Muscle layer of colon (tissue), 2 donors: ENCODE measurements around the gene WWOX.

Source experiments
- H3K27ac ChIP-seq: one replicate; pipeline ENCODE4 v1.7.0; 2013; ENCODE audit warnings: low read depth, mild to moderate bottlenecking, low read length, moderate library complexity
- H3K27me3 ChIP-seq, 2 donors: one replicate each; pipeline ENCODE4 v1.7.0; 2013; ENCODE audit warnings: low read length in 2 of 2, mild to moderate bottlenecking in 2 of 2; ENCODE audit not compliant: insufficient read depth in 2 of 2, control insufficient read depth in 1 of 2
- H3K36me3 ChIP-seq: one replicate; pipeline ENCODE4 v1.7.0; 2013; ENCODE audit warnings: mild to moderate bottlenecking, low read length; ENCODE audit not compliant: insufficient read depth
- H3K4me1 ChIP-seq: one replicate; pipeline ENCODE4 v1.7.0; 2013; ENCODE audit warnings: mild to moderate bottlenecking, low read length; ENCODE audit not compliant: insufficient read depth
- H3K4me3 ChIP-seq, 2 donors: one replicate each; pipeline ENCODE4 v1.7.0; 2013; ENCODE audit warnings: low read length in 2 of 2, low read depth in 1 of 2, mild to moderate bottlenecking in 1 of 2, moderate library complexity in 1 of 2
- H3K9ac ChIP-seq: one replicate; pipeline ENCODE4 v1.7.0; 2013; ENCODE audit warnings: low read length
- H3K9me3 ChIP-seq: one replicate; pipeline ENCODE4 v1.7.0; 2013; ENCODE audit warnings: mild to moderate bottlenecking, low read length
- donor health status: abdominal sarcoma.
- donor health status: Adenocarcinoma of cecum.

WWOX gene

DNA sequence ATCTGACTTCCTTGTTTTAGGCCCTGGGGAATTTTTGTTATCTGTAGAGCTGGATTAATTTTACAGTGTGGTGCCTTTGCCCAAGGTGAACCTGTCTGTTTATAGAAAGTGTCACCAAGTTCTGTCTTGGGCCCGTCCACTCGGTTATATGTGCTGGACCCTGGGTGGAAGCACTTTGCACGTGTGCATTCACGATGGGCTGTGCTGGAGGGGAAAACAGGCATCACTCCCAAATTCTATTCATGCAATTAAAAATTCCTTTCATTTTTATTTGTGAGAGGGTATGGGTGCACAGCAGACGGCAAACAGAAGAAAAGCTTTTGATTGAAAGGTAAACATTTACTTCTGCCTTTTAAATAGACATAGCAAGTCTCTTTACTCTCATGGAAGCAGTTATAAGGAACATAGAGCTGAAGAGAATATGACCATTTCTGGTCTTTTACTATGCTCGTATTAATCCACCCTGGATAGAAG lies 101.2 kb downstream of the WWOX start:
- Histone ChIP-seq H3K4me3 (no peak overlapping the region), H3K4me1 (no peaks in the 10 kb centered on the region), H3K27ac (no peak overlapping the region), H3K36me3 (no peaks in the 10 kb centered on the region), H3K27me3 (no peaks in the 10 kb centered on the region), H3K9ac (no peak overlapping the region), H3K9me3 (no peaks in the 10 kb centered on the region)

DNA sequence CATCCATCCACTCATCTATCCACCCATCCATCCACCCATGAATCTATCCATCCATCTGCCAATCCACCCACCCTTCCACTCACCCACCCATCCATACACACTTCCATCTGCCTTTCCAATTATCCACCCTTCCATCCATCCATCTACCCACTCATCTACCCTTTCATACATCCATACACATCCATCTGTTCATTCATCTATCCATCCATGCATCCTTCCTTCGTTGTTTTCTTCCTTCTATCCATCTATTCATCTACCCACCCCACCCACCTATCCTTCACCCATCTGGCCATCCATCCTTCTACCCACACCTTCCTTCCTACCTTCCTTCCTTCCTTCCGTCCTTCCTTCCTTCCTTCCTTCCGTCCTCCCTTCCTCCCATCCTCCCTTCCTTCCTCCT lies 106.1 kb downstream of the WWOX start:
- Histone ChIP-seq H3K9me3 (no peaks in the 10 kb centered on the region), H3K4me3 (no peak overlapping the region), H3K27ac (no peak overlapping the region), H3K4me1 (no peaks in the 10 kb centered on the region), H3K9ac (no peak overlapping the region), H3K27me3 (no peaks in the 10 kb centered on the region), H3K36me3 (no peaks in the 10 kb centered on the region)

DNA sequence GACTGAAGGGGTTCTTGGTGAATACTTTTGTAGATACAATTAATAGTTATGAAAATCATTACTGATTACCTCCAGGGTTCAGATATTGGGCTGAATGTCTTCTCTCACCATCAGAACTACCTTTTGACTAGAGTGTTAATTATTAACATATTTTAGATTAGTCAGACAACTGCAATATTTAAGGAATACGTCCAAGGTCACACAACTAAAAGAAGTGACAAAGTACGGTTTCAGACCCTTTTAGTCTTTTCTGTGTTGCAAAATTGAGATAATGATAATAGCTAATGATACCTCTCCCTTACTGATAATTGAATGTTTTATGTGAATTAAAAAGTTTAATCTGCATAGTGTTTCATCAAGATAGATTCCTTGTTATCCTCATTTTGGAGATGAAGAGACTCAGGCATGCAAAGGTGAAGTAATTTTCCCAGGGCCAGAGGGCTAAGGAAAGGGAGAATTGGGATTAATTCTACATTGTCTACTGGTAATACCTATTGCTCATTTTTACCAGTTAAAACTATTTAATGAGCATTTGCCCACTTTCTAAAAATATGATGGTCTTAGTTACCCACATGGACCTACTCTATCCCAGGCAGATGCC lies 107.3 kb downstream of the WWOX start:
- H3K27ac ChIP-seq = no peak overlapping the region

DNA sequence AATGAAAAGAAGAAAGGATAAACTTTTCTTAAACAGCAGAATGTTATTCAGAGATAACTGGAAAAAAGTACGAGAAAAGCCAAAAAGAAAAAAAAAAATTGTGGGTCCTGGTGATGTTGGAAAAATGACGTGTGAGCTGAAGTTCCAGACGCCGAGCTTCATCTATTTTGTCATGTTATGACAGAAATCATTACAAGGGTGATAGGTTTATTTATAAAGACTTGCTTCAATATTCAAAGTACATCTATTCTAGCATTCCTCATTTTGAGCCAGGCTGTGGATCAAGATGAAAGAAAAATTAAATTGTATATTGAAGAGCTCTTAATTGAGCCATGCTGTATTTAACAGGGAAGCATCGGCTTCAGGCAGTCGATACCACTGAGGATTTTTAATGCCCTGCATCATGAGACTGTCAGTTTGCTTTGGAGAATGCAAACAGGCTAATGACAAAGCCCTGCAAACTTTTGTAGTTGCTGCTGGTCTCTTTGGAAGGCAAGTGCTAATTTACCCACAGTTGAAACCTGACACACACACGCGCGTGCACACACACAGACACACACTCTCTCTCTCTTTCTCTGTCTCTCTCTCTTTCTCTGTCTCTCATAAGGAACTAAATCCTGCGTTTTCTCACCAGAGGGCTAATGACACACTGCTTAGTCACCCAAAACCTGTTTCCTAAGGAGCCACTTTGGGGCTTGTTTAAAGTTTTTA lies 110.7 kb downstream of the WWOX start:
- H3K4me1 ChIP-seq = no peaks in the 10 kb centered on the region
- H3K27ac ChIP-seq = no peak overlapping the region
- H3K9me3 ChIP-seq = no peaks in the 10 kb centered on the region
- H3K9ac ChIP-seq = no peak overlapping the region
- no peaks in the 10 kb centered on the region for H3K36me3 ChIP-seq
- no peaks in the 10 kb centered on the region for H3K27me3 ChIP-seq
- no peak overlapping the region for H3K4me3 ChIP-seq

More for the DNA sequence above, 107.3 kb downstream of the WWOX start:
- H3K27me3 ChIP-seq = no peaks in the 10 kb centered on the region
- no peaks in the 10 kb centered on the region for H3K4me1 ChIP-seq
- H3K9ac ChIP-seq = no peak overlapping the region
- no peak overlapping the region for H3K4me3 ChIP-seq
- no peaks in the 10 kb centered on the region for H3K9me3 ChIP-seq
- no peaks in the 10 kb centered on the region for H3K36me3 ChIP-seq

DNA sequence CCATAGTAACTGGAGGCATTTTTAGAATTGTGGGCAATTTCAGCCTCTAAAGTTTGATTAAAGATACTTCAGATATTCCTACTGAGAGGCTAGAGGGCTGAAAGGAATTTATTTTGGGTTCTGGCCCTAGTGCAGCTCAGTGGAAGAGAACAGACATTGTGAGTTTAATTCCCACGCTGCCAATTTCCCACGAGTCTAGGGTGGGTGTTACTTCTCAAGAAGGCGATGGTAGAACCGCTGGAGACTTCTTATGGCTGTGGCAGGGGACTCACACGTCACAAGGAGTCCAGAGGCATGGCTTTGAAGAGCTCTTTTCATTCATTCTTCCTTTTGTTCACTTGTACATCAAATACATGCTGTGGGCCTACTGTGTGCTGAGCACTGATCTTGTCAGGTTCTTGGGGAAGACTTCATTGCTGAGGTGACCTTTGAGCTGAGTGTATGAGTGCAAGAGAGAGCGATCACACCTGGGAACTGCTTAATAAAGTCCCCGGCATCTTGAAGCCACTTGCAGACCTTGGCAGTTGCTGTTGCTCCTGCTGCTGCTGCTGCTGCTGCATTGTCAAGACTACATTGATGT lies 111.7 kb downstream of the WWOX start:
- Histone ChIP-seq H3K36me3 (no peaks in the 10 kb centered on the region), H3K4me3 (no peak overlapping the region), H3K27ac (no peak overlapping the region), H3K4me1 (no peaks in the 10 kb centered on the region), H3K27me3 (no peaks in the 10 kb centered on the region), H3K9me3 (no peaks in the 10 kb centered on the region), H3K9ac (no peak overlapping the region)

DNA sequence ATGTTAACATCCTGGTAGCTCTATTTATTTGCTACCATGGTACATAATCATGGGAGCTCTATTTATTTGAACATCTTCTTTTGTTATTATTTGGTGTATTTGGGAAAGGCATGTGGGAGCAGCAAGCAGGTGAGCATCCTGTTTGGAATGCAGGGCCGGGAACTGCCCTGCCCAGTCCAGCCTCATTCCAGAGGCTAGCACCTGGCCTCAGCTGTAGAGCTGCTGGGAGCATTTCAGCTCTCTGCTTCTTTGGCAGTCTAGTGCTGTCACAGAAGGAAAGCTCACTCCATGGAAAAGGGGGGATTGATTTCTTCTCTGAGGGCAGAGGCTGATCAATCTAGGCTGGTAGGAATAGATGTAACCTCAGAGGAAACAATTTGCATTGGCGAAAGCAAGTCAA lies 112.5 kb downstream of the WWOX start:
- no peak overlapping the region for H3K4me3 ChIP-seq
- H3K4me1 ChIP-seq = no peaks in the 10 kb centered on the region
- no peak overlapping the region for H3K9ac ChIP-seq
- no peaks in the 10 kb centered on the region for H3K9me3 ChIP-seq
- no peaks in the 10 kb centered on the region for H3K27me3 ChIP-seq
- no peaks in the 10 kb centered on the region for H3K36me3 ChIP-seq
- no peak overlapping the region for H3K27ac ChIP-seq

DNA sequence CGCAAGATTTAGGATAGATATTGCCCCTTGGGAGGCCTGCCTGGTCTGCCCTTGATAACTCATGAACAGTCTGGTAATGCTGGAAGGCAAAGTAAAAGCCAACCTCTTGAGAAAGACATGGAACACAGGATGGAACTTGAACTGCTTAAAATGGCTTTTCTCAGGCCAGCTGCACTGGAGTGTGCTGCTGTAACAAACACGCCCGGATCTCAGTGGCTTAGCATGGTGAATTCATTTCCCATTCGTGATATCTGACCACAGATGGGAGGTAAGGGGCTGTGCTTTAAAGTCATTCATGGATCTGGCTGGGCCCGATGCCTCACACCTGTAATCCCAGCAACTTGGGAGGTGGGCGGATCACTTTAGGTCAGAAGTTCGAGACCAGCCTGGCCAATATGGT lies 113.2 kb downstream of the WWOX start:
- H3K4me3 ChIP-seq = no peak overlapping the region
- no peaks in the 10 kb centered on the region for H3K36me3 ChIP-seq
- no peaks in the 10 kb centered on the region for H3K9me3 ChIP-seq
- no peaks in the 10 kb centered on the region for H3K4me1 ChIP-seq
- H3K27me3 ChIP-seq = no peaks in the 10 kb centered on the region
- no peak overlapping the region for H3K27ac ChIP-seq
- H3K9ac ChIP-seq = no peak overlapping the region

DNA sequence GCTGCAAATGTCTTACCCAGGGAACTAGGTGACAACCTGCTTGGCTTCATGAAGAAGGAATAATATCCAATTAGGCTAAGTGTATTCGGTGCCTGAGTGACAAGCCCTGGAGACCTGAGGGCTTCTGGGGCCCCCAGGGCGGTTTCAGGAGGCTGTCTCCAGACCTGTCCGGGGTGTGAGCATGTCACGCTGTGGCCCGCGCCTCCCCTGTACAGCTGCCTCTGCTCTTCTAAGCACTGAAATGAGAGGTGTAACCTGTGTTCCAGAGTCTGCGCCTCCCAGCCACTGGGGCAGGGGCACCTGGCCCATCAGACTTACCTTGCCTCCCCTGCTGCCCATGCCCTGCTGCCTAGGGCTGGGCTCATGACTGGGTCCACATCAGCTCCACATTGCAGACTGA lies 114.3 kb downstream of the WWOX start:
- Histone ChIP-seq H3K27me3 (no peaks in the 10 kb centered on the region), H3K9ac (no peak overlapping the region), H3K4me1 (no peaks in the 10 kb centered on the region), H3K36me3 (no peaks in the 10 kb centered on the region), H3K9me3 (no peaks in the 10 kb centered on the region), H3K27ac (no peak overlapping the region), H3K4me3 (no peak overlapping the region)

DNA sequence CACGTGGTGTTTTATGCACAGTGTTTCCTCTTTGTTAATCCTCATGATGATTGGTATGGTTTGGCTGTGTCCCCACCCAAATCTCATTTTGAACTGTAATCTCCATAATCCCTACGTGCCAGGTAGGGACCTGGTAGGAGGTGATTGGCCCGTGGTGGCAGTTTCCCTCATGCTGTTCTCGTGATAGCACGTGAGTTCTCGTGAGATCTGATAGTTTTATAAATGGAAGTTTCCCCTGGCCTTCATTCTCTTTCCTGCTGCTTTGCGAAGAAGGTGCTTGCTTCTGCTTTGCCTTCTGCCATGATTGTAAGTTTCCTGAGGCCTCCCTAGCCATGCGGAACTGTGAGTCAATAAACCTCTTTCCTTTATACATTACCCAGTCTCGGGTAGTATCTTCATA lies 115.8 kb downstream of the WWOX start:
- H3K27me3 ChIP-seq = no peaks in the 10 kb centered on the region
- H3K27ac ChIP-seq = no peak overlapping the region
- H3K9me3 ChIP-seq = no peaks in the 10 kb centered on the region
- no peak overlapping the region for H3K9ac ChIP-seq
- H3K4me1 ChIP-seq = no peaks in the 10 kb centered on the region
- no peak overlapping the region for H3K4me3 ChIP-seq
- H3K36me3 ChIP-seq = no peaks in the 10 kb centered on the region

DNA sequence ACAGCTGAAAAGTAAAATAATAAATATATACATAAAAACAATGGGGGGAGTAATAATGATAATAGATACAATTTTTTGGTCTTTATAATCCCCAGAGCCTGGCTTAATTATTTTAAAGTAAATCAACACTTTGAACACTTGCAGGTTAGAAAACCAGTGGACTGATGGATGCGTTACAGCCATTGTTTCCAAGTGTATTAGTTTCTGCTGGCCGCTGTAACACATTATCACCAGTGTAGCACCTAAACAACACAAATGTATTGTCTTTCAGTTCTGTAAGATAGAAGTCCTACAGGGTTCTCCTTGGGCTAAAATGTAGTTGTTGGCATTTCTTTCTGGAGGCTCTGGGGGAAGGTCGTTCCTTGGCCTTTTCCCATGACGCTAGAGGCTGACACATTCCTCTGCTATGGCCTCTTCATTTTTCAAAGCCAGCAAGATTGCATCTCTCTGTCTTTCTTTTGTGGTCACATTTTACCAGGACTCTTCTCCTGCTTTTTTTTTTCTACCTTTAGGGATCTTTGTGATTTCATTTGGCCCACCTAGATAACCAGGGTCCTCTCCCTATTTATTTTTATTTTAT lies 116.8 kb downstream of the WWOX start:
- no peak overlapping the region for H3K4me3 ChIP-seq
- H3K36me3 ChIP-seq = no peaks in the 10 kb centered on the region
- H3K27me3 ChIP-seq = no peaks in the 10 kb centered on the region
- H3K9me3 ChIP-seq = no peaks in the 10 kb centered on the region
- H3K27ac ChIP-seq = no peak overlapping the region
- H3K4me1 ChIP-seq = no peaks in the 10 kb centered on the region
- no peak overlapping the region for H3K9ac ChIP-seq

DNA sequence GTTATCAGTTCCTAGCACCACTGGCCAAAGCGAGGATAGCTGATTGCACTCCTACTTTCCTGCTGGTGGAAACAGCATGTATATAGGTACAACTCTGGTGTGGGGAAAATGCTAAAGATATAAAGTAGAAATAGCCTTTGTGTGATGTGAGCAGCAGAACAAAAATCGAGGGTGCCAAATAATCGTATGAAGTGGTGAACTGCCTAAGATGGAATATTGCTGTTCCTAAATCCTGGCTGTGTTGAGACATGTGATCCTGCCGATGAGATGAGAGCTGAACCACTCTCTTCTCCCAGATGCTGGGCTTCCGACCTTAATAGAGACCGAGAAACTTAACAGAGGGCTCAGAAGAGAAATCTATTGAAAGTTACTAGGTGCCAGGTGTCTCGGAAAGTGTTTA lies 117.8 kb downstream of the WWOX start:
- no peak overlapping the region for H3K4me3 ChIP-seq
- H3K9me3 ChIP-seq = no peaks in the 10 kb centered on the region
- H3K9ac ChIP-seq = no peak overlapping the region
- no peaks in the 10 kb centered on the region for H3K4me1 ChIP-seq
- H3K27me3 ChIP-seq = no peaks in the 10 kb centered on the region
- no peak overlapping the region for H3K27ac ChIP-seq
- H3K36me3 ChIP-seq = no peaks in the 10 kb centered on the region
